Prostate gland (tissue), 2 donors: Measurements from ENCODE around the gene RTN4RL2. TPM values are rescaled to one million over a fixed set of nuclear protein-coding genes. Genes with fewer than 3 reads are reported as not detected.

Experiments used
- DNase-seq: peaks from one replicate; pipeline ENCODE4 v3.0.0-alpha.2; 2019; ENCODE audit warnings: low spot score
- H3K27ac ChIP-seq, 2 donors: fragments of 200-600 bp; sonication (generic); 2 replicates each; pipeline ENCODE4 v1.5.1; 2017 to 2019
- H3K27me3 ChIP-seq: fragments of 200-600 bp; sonication (generic); replicated peaks from 2 replicates; pipeline ENCODE4 v1.5.1; 2019; ENCODE audit not compliant: insufficient read depth
- H3K36me3 ChIP-seq, 2 donors: fragments of 200-600 bp; sonication (generic); 1 replicate in 1 of 2; 2 replicates in 1 of 2; pipeline versions ENCODE4 v1.5.1 to v1.8.1; 2017 to 2019
- H3K4me1 ChIP-seq: fragments of 200-600 bp; sonication (generic); replicated peaks from 2 replicates; pipeline ENCODE4 v1.5.1; 2019
- H3K4me3 ChIP-seq, 2 donors: fragments of 200-600 bp; sonication (generic); 2 replicates each; pipeline ENCODE4 v1.5.1; 2017 to 2019
- H3K9me3 ChIP-seq: fragments of 200-600 bp; sonication (generic); 2 replicates; pipeline ENCODE4 v1.5.1; 2017
- POLR2A ChIP-seq: fragments of 450-650 bp; IDR thresholded peaks from one replicate; pipeline ENCODE4 v1.6.1; 2016; ENCODE audit warnings: antibody characterized with exemption, mild to moderate bottlenecking
- POLR2AphosphoS5 ChIP-seq: sonication (generic); formaldehyde crosslinking; IDR thresholded peaks from one replicate; pipeline ENCODE4 v1.6.1; 2017; ENCODE audit warnings: antibody characterized with exemption
- WGBS: methylation state at CpG from one replicate; pipeline ENCODE4 v1.1.5; 2018; 5-methylcytosine and 5-hydroxymethylcytosine counted together
- intact Hi-C: fragments of 100-400 bp; cut with DNase I; formaldehyde crosslinking; loops from one replicate; pipeline ENCODE4 v1.14.2; 2022
- total RNA-seq, 2 donors: library from RNA; depleted of rRNA; stranded (reverse); fragments of >200 nt; gene quantifications; one replicate each; pipeline ENCODE4 v1.1.0, GENCODE V29; 2016
- TF ChIP-seq, protein P1 (sequence below), 4 experiments: fragments of 200-600 bp in 2 of 4; fragments of 450-650 bp in 2 of 4; sonication (generic) in 2 of 4; IDR thresholded peaks; 1 replicate in 3 of 4; 2 replicates in 1 of 4; pipeline ENCODE4 v1.5.1; 2016 to 2019; ENCODE audit warnings: antibody characterized with exemption in 4 of 4, mild to moderate bottlenecking in 2 of 4, moderate library complexity in 2 of 4

The RTN4RL2 gene
- total RNA-seq, 2 donors from 2014 or later, result 0.51 to 2.0 TPM

DNA sequence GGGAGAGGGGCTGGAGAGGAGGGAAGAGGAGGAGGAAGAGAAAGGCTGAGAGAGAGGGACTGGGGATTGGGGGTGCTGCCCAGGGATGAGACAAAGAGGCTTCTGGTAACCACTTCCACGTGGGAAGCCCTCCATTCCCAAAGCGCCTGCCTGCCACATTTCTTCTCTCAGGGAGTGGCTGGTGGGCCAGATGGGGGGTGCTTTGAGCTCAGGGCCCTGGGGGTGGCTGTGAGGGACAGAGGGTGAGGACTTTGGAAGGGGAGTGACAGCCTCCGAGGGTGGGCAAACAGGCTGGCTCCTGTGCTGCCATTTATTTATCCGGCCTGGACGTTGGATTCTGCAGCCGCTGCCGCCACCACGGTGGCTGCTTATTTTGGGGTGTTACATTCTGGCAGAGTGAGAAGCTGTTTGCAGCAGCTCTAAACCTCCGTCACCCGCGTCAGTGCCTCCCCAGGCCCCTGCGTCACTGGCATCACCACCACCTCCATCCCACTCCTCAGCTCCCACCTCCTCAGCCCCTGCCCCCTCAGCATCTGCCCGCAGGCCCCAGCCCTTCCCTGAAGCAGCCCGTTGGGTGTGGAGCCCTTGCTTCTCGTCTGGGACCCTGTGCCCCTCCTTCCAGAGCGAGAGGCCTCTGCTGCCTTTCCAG lies 1.6 kb downstream of the RTN4RL2 start:
- TF ChIP-seq POLR2AphosphoS5 (no peak), POLR2A (no peak)
- TF ChIP-seq, protein P1, sequence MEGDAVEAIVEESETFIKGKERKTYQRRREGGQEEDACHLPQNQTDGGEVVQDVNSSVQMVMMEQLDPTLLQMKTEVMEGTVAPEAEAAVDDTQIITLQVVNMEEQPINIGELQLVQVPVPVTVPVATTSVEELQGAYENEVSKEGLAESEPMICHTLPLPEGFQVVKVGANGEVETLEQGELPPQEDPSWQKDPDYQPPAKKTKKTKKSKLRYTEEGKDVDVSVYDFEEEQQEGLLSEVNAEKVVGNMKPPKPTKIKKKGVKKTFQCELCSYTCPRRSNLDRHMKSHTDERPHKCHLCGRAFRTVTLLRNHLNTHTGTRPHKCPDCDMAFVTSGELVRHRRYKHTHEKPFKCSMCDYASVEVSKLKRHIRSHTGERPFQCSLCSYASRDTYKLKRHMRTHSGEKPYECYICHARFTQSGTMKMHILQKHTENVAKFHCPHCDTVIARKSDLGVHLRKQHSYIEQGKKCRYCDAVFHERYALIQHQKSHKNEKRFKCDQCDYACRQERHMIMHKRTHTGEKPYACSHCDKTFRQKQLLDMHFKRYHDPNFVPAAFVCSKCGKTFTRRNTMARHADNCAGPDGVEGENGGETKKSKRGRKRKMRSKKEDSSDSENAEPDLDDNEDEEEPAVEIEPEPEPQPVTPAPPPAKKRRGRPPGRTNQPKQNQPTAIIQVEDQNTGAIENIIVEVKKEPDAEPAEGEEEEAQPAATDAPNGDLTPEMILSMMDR (IDR thresholded peaks at IDR 0.05), result no peak
- H3K9me3 ChIP-seq, result no peaks in the 10 kb centered on the region
- H3K4me1 ChIP-seq, result peaks cover 13% of the 10 kb centered on the region
- no peak overlapping the region for H3K27ac ChIP-seq
- no peak overlapping the region for H3K4me3 ChIP-seq
- peaks cover 2% of the 10 kb centered on the region for H3K27me3 ChIP-seq
- intact Hi-C loops, result no loop called here
- 60% methylated on average over 16 of the region's 16 CpGs for WGBS
- no peaks in the 10 kb centered on the region for H3K36me3 ChIP-seq
- DNase-seq, result no peak

DNA sequence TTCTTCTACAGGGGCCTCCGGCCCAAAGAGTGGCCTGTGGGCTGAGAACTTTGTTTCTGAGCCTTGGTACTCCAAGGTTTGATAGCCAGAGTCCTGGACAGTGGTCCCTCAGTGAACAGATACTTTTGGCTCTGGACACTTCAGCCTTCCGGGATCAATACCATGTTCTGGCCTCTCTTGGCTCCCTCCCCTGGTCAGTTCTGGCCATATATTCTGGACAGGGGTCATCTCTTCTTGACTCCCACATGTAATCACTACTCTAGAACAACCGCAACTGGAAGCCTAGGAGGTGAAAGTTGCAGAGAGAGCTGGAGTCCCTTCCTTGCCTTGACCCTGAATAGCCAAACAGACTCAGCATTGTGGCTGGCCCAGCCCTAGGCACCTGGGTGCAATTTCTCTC lies 2.3 kb downstream of the RTN4RL2 start:
- 85% methylated on average over 3 of the region's 3 CpGs for WGBS
- Histone ChIP-seq H3K27ac (no peak overlapping the region), H3K4me1 (peaks cover 13% of the 10 kb centered on the region), H3K4me3 (no peak overlapping the region), H3K9me3 (no peaks in the 10 kb centered on the region), H3K27me3 (no peaks in the 10 kb centered on the region), H3K36me3 (no peaks in the 10 kb centered on the region)
- no peak for DNase-seq
- intact Hi-C loops, result no loop called here
- TF ChIP-seq POLR2AphosphoS5 (no peak), POLR2A (no peak)
- TF ChIP-seq, protein P1 (IDR thresholded peaks at IDR 0.05), result no peak

- Histone ChIP-seq H3K36me3 (no peaks in the 10 kb centered on the region), H3K4me3 (no peak overlapping the region), H3K9me3 (no peaks in the 10 kb centered on the region), H3K4me1 (peaks cover 13% of the 10 kb centered on the region), H3K27ac (no peak overlapping the region), H3K27me3 (no peaks in the 10 kb centered on the region)
- no peak for DNase-seq
- 68% methylated on average over 14 of the region's 14 CpGs for WGBS
- no peak for TF ChIP-seq POLR2AphosphoS5
- no peak for TF ChIP-seq POLR2A
- TF ChIP-seq, protein P1 (IDR thresholded peaks at IDR 0.05), result no peak
- intact Hi-C loops, result no loop called here
Measured at GRCh38 chr11:57463671-57464538, 3.6 kb downstream of the RTN4RL2 start.

DNA sequence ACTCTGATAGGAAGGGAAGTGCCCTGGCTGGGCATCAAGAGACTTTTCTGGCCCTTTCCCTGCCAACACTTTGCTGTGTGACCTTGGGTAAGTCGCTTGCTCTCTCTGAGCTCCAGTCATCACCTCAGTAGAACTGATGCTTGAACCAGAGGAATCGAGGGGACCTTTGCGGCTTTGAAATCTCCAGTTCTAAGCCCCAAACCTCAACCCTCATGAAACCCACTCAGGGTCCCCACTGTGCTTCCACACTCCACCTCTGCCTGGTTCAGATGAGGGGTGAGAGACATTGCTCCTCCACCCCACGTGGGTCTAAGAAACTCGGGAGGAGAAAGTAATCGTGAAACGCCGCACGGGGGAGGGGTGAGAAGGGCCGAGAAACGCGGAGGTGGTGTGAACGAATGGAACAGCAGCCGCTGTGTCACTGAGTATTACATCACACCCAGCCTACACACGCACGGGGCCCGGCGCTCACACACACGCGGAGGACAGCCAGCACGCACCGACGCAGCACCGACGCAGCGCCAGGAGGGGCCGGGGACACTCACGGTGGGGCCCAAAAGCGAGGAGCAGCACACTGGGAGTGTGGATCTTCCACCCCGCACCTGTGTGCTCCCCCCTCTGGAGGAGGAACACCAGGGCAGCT lies 4.3 kb downstream of the RTN4RL2 start:
- Histone ChIP-seq H3K27ac (no peak overlapping the region), H3K36me3 (no peaks in the 10 kb centered on the region), H3K4me3 (no peak overlapping the region), H3K4me1 (peaks cover 8% of the 10 kb centered on the region), H3K27me3 (no peaks in the 10 kb centered on the region), H3K9me3 (no peaks in the 10 kb centered on the region)
- 41% methylated on average over 28 of the region's 30 CpGs for WGBS
- TF ChIP-seq POLR2AphosphoS5, result no peak
- TF ChIP-seq, protein P1 (IDR thresholded peaks at IDR 0.05), result no peak
- TF ChIP-seq POLR2A, result no peak
- intact Hi-C loops, result no loop called here
- no peak for DNase-seq
